Central memory CD8-positive, alpha-beta T cell (primary cell): Measurements from ENCODE around the gene TTLL6.
A peak's percentile ranks its signal among the peaks of the same experiment; 100 is the strongest.

Experiments
- ATAC-seq: fragments of 150-1000 bp; cut with Tn5 transposase; replicated peaks from 2 replicates; pipeline ENCODE4 v1.10.0; 2022; ENCODE audit warnings: mild to moderate bottlenecking, moderate FRiP score, moderate number of reproducible peaks; ENCODE audit not compliant: poor library complexity, severe bottlenecking; ENCODE audit errors: extremely low read depth
- DNase-seq, 2 donors: peaks; one replicate each; pipeline ENCODE4 v3.0.0; 2021; ENCODE audit warnings: low spot score in 2 of 2
- H3K27ac Mint-ChIP-seq: one replicate; pipeline ENCODE4 v1.8.0; 2022; ENCODE audit warnings: low read depth, mild to moderate bottlenecking, moderate library complexity, mixed read lengths
- H3K27me3 Mint-ChIP-seq: one replicate; pipeline ENCODE4 v1.8.0; 2022; ENCODE audit warnings: mixed read lengths
- H3K36me3 Mint-ChIP-seq: one replicate; pipeline ENCODE4 v1.8.0; 2022; ENCODE audit warnings: mild to moderate bottlenecking, moderate library complexity, mixed read lengths; ENCODE audit not compliant: insufficient read depth
- H3K4me1 Mint-ChIP-seq: one replicate; pipeline ENCODE4 v1.8.0; 2022; ENCODE audit warnings: mixed read lengths
- H3K4me3 Mint-ChIP-seq: one replicate; pipeline ENCODE4 v1.8.0; 2022; ENCODE audit warnings: mild to moderate bottlenecking, moderate library complexity, mixed read lengths
- H3K9me3 Mint-ChIP-seq: one replicate; pipeline ENCODE4 v1.8.0; 2022; ENCODE audit warnings: mixed read lengths

The TTLL6 gene

DNA sequence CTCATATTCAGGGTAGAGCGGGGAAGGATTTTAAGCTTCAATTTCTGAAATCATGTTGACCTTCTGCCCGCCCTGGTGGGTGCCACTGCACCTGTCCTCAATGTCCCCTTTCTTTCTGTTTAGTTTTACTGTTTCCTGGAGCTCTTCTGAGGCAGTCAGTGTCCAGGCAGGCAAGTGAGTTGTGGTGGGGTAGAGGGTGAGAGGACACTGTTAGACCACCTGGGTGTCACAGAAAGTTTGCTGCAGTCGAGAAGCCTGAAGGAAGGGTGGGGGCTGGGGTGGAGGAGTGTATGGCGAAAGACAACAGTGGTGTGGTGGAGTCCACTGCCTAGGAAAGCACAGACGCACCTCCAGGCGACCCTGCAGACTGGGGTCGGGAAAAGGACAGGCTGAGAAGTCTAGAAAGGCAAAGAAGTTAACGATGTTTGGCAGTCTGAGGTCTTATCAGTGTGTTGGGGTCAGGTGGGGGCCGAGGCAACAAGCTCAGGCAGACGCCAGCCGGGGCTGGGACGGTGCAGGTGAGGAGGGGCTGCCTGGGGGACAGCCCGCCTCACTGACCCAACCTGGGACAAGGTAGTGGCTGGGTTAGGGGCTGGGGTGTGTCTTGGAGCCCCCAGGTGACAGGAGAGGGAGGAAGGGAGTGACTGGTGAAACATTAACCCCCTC, 65.2 kb downstream of the TTLL6 start:
- ATAC-seq: no peak
- Mint-ChIP-seq H3K4me3 (no peak overlapping the region), H3K27ac (no peak overlapping the region), H3K27me3 (peaks cover 97% of the 10 kb centered on the region), H3K36me3 (peaks cover 14% of the 10 kb centered on the region), H3K9me3 (no peaks in the 10 kb centered on the region), H3K4me1 (peaks cover 18% of the 10 kb centered on the region)
- no peak for DNase-seq

GRCh38 chr17:48751172-48751571, 65.9 kb downstream of the TTLL6 start:
- peaks cover 24% of the 10 kb centered on the region for H3K4me1 Mint-ChIP-seq
- peaks cover 97% of the 10 kb centered on the region for H3K27me3 Mint-ChIP-seq
- H3K27ac Mint-ChIP-seq: no peak overlapping the region
- peaks cover 19% of the 10 kb centered on the region for H3K36me3 Mint-ChIP-seq
- H3K4me3 Mint-ChIP-seq: no peak overlapping the region
- DNase-seq (no peak), ATAC-seq (no peak)
- no peaks in the 10 kb centered on the region for H3K9me3 Mint-ChIP-seq

DNA sequence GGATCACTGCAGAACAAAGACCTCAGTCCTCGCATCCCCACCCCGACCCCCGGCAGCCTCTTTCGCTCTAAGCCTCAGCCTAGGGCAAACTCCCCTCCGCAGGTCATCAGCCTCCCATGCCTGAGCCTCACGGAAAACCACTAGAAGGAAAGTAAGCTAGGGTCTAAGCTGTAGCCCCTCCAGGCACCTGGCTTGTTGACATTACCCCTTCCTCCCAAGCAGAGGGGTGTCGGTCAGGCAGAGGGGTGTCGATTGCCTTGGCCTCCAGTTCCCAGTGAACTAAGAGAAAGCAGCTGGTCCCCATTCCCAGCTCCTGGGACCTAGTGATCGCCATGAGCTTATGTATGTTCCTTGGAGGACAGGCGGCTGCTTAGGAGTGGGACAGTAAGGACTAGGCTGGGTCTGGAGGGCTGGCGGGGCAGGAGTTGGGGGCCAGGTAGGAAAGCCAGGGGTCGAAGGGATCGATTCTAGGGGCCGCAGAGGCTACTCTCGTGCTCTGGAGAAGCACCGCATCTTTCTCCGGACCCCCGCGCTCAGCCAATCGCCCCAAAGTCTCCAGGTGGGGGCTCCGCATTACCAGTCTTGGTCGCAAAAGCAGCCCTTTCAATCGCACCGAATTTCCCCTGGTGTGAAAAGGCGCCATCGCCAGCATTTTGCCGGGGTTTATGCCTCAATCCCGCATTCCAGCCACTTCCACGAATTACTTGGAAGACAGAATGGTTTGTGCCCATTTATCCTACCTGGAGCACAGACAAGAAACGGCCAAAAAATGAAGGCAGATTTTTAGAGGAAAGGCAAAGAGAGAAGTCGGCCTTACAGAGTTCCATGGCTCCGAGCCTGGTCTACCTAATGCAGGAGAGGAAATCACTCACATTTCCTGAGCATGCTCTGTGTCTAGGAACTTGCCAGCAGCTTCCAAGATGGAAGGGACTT, 67.1 kb downstream of the TTLL6 start:
- Mint-ChIP-seq H3K4me3 (no peak overlapping the region), H3K27ac (no peak overlapping the region)

DNA sequence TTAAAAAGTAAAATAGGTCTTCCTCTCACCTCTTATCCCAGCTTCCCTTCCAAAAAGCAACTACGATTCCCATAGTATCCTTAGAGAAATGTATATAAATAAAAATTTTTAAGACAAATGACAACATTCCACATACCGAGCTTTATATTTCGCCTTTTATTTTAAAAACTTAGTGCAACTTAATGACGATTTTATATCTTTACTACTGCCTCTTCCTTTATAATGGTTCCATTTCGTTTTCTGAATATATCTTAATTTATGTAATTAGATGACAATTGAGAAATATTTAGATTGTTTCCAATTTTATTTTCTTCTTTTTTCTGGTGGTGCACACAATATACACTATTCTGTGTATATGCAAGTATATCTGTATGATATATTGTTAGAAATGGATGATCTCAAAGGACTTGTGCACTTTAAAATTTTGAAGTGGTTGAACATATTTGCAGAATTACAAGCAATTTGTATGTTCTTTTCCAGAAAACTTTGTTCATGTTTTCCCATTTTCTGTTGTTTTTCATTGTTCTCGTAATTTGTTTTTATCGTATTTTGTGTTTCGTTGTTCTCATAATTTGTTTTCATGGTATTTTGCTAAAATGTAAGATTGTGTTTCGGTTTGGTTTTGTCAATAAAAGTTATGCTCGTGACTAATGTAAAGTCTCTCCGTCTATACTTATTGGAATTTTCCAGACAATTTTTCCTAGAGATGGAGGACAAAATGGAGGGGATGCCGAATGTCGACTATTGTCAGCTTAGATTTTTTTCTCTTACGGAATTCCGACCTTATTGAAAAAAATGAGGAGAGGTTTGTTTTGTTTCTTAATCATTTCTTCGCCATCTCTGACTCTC, 68.1 kb downstream of the TTLL6 start:
- no peak for DNase-seq
- peaks cover 19% of the 10 kb centered on the region for H3K36me3 Mint-ChIP-seq
- no peak overlapping the region for H3K4me3 Mint-ChIP-seq
- ATAC-seq: no peak
- peaks cover 17% of the 10 kb centered on the region for H3K4me1 Mint-ChIP-seq
- H3K27me3 Mint-ChIP-seq: peaks cover 97% of the 10 kb centered on the region
- H3K27ac Mint-ChIP-seq: no peak overlapping the region
- H3K9me3 Mint-ChIP-seq: no peaks in the 10 kb centered on the region

More for the DNA sequence above, 67.1 kb downstream of the TTLL6 start:
- DNase-seq (no peak), ATAC-seq (no peak)
- H3K36me3 Mint-ChIP-seq: peaks cover 21% of the 10 kb centered on the region
- H3K4me1 Mint-ChIP-seq: peaks cover 24% of the 10 kb centered on the region
- no peaks in the 10 kb centered on the region for H3K9me3 Mint-ChIP-seq
- peaks cover 97% of the 10 kb centered on the region for H3K27me3 Mint-ChIP-seq

DNA sequence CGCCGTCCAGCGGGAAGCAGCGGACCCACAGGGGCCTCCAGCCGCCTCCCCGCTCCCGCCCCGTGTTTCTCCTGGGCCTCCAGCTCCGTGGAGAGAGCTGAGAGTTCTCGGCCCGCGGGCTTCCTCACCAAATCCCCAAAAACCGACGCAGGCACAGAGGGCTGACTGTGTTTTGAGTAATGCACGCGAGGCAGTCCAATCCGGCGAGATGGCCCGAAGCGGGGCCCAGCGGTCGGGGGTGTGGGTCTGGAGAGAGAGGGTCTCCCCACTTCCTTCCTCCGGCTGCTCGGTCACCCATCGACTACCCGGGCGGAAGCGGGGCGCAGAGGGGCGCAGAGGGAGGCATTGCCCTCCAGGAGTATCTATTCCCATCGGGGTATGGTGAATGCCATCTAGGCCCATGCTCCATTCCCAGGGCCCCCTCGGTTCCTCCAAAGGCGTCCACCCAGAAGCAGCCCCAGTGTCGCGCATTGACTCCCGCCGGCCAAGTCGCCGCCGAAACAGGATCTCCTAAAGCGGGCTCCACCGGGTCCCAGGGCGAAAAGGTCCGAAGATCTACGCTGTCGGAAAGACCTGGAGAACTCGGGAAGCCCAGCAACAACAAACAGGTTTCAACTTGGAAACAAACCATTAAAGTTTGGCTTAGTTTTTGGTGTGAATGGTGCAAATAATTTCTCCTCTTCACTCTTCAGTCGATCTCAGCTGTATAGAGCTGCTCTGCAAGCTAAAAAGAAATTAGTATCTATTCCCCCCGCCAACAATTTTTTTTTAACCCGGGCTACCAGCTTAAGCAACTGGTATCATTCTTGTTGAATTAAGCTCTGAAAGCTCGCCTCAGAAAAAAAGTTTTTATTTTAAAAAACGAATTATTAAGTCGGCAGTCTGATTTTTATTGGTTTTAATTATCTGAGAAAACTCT, 69.3 kb downstream of the TTLL6 start:
- Mint-ChIP-seq H3K27me3 (peaks cover 97% of the 10 kb centered on the region), H3K36me3 (peaks cover 15% of the 10 kb centered on the region), H3K27ac (no peak overlapping the region), H3K4me3 (no peak overlapping the region), H3K9me3 (no peaks in the 10 kb centered on the region), H3K4me1 (peaks cover 10% of the 10 kb centered on the region)
- DNase-seq: no peak
- ATAC-seq: no peak

GRCh38 chr17:48746916-48747444, 70.0 kb downstream of the TTLL6 start:
- peaks cover 10% of the 10 kb centered on the region for H3K4me1 Mint-ChIP-seq

DNA sequence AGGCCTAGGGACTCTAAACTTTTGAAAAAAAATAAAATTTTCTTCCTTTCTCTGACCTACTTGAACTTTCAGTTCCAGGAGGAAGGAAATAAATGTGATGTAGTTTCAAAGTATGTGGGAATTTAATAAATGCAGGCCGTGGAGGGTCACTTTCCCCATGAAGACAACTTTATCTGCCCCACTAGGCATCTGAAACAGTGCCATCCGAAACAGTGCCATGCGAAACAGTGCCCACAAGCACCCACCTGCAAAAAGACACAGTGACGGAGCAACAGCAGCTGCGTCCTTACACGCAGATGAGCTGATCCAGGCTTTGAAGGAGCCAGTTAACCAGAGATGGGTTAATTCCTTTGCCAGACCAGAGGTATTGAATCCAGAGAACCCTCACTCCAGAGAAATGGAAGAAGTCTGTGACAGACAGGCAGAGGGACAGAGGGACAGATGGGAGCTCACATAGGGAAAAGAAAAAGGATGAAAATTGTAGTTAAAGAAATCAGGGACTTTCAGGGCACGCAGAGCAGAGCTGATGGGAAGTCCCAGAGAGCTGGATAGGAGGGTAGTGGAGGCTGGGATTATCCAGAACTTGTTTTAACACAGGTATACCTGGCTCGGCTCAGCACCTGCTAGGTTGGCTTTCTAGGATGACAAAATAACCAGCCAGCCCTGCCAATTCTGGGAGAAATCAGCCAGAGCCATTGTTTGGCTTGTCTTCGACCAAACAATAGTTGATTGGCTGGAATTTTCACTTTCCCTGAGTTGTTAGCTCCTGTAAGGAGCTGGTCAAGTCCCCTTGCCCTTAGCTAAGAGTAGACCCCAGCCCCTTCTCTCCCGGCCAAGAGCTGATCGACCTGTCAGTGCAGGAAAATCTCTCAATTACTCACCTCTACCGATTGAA, 71.4 kb downstream of the TTLL6 start:
- Mint-ChIP-seq H3K4me3 (no peak overlapping the region), H3K27me3 (peaks cover 98% of the 10 kb centered on the region), H3K36me3 (peaks cover 16% of the 10 kb centered on the region), H3K9me3 (no peaks in the 10 kb centered on the region), H3K4me1 (peaks cover 10% of the 10 kb centered on the region), H3K27ac (no peak overlapping the region)
- no peak for DNase-seq
- ATAC-seq: no peak

More at GRCh38 chr17:48746916-48747444, 70.0 kb downstream of the TTLL6 start:
- DNase-seq (no peak), ATAC-seq (no peak)
- peaks cover 15% of the 10 kb centered on the region for H3K36me3 Mint-ChIP-seq
- H3K27ac Mint-ChIP-seq: no peak overlapping the region
- H3K27me3 Mint-ChIP-seq: peaks cover 97% of the 10 kb centered on the region
- H3K4me3 Mint-ChIP-seq: no peak overlapping the region
- no peaks in the 10 kb centered on the region for H3K9me3 Mint-ChIP-seq

- Mint-ChIP-seq H3K27ac (no peak overlapping the region), H3K36me3 (peaks cover 6% of the 10 kb centered on the region), H3K9me3 (no peaks in the 10 kb centered on the region), H3K4me1 (peaks cover 11% of the 10 kb centered on the region), H3K4me3 (no peak overlapping the region), H3K27me3 (peaks cover 99% of the 10 kb centered on the region)
- DNase-seq (no peak), ATAC-seq (no peak)
Observed at GRCh38 chr17:48740537-48740936, 76.5 kb downstream of the TTLL6 start.

GRCh38 chr17:48738803-48739526, 78.1 kb downstream of the TTLL6 start:
- peaks cover 99% of the 10 kb centered on the region for H3K27me3 Mint-ChIP-seq
- ATAC-seq (no peak), DNase-seq (no peak)
- peak overlapping the region; percentile 61 for H3K27ac Mint-ChIP-seq
- peaks cover 4% of the 10 kb centered on the region for H3K36me3 Mint-ChIP-seq
- H3K9me3 Mint-ChIP-seq: no peaks in the 10 kb centered on the region
- H3K4me1 Mint-ChIP-seq: peaks cover 14% of the 10 kb centered on the region
- peak overlapping the region; percentile 50 for H3K4me3 Mint-ChIP-seq

- Mint-ChIP-seq H3K27ac (no peak overlapping the region), H3K4me1 (peaks cover 20% of the 10 kb centered on the region), H3K9me3 (no peaks in the 10 kb centered on the region), H3K36me3 (peaks cover 6% of the 10 kb centered on the region), H3K27me3 (peaks cover 99% of the 10 kb centered on the region), H3K4me3 (no peak overlapping the region)
- DNase-seq (no peak), ATAC-seq (no peak)
Observed at GRCh38 chr17:48738424-48738802, 78.6 kb downstream of the TTLL6 start.
